ENCODE measurements around the gene TOX2.

Gene TOX2

GRCh38 chr20:43985121-43985520, 70.5 kb downstream of the TOX2 start:
- H3K4me3 ChIP-seq (replicated peaks; ENCODE audit: low read depth, low read length): no peak overlapping the region
- TF ChIP-seq, protein P1, sequence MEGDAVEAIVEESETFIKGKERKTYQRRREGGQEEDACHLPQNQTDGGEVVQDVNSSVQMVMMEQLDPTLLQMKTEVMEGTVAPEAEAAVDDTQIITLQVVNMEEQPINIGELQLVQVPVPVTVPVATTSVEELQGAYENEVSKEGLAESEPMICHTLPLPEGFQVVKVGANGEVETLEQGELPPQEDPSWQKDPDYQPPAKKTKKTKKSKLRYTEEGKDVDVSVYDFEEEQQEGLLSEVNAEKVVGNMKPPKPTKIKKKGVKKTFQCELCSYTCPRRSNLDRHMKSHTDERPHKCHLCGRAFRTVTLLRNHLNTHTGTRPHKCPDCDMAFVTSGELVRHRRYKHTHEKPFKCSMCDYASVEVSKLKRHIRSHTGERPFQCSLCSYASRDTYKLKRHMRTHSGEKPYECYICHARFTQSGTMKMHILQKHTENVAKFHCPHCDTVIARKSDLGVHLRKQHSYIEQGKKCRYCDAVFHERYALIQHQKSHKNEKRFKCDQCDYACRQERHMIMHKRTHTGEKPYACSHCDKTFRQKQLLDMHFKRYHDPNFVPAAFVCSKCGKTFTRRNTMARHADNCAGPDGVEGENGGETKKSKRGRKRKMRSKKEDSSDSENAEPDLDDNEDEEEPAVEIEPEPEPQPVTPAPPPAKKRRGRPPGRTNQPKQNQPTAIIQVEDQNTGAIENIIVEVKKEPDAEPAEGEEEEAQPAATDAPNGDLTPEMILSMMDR (IDR thresholded peaks at IDR 0.05; ENCODE audit: low read length, missing control alignments): no peak
- DNase-seq (ENCODE audit: low read depth): no peak

- TF ChIP-seq, protein P1 (IDR thresholded peaks at IDR 0.05; ENCODE audit: low read length, missing control alignments): no peak
- no peak overlapping the region for H3K4me3 ChIP-seq (replicated peaks; ENCODE audit: low read depth, low read length)
- DNase-seq (ENCODE audit: low read depth): no peak
Observed at GRCh38 chr20:43985608-43986316, 71.1 kb downstream of the TOX2 start.

DNA sequence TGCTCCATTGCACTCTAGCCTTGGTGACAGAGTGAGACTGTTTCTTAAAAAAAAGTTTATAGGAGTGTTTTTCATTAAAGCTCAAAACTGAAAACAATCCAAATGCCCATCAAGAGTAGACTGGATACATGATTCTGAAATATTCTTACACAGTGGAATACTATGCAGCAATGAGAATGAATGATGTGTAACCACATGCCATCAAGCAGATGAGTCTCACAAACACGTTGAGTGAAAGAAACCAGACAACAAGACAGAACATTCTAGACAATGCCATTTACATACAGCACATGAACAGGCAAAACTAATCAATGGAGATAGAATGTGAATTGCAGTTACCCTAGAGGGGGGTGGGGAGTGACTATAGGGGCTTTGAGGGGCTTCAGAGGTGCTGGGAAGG, 72.4 kb downstream of the TOX2 start:
- no peak for DNase-seq (ENCODE audit: low read depth)
- no peak overlapping the region for H3K4me3 ChIP-seq (replicated peaks; ENCODE audit: low read depth, low read length)
- TF ChIP-seq, protein P1 (IDR thresholded peaks at IDR 0.05; ENCODE audit: low read length, missing control alignments): no peak

DNA sequence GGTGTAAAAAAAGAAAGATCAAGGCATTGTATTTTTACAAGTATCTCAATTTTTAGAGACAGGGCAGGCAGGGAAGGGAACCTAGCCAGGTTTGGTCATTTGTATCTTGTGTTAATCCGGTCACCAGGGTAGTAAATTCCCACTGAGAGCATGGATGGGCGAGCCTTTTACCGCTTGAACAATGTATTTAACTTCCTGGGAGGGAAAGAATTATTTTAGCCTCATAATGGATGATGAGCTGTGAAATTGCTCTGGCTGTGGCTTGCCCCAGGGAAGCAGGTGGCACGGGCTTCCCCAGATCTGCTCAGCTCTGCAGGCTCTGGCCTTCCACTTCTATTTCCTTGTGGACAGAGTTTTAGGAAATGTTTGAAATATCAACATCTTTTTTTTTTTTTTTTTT, 72.9 kb downstream of the TOX2 start:
- no peak for DNase-seq (ENCODE audit: low read depth)
- TF ChIP-seq, protein P1 (IDR thresholded peaks at IDR 0.05; ENCODE audit: low read length, missing control alignments): no peak
- no peak overlapping the region for H3K4me3 ChIP-seq (replicated peaks; ENCODE audit: low read depth, low read length)

GRCh38 chr20:43988451-43988850, 73.8 kb downstream of the TOX2 start:
- TF ChIP-seq, protein P1 (IDR thresholded peaks at IDR 0.05; ENCODE audit: low read length, missing control alignments): no peak
- DNase-seq (ENCODE audit: low read depth): no peak
- no peak overlapping the region for H3K4me3 ChIP-seq (replicated peaks; ENCODE audit: low read depth, low read length)

DNA sequence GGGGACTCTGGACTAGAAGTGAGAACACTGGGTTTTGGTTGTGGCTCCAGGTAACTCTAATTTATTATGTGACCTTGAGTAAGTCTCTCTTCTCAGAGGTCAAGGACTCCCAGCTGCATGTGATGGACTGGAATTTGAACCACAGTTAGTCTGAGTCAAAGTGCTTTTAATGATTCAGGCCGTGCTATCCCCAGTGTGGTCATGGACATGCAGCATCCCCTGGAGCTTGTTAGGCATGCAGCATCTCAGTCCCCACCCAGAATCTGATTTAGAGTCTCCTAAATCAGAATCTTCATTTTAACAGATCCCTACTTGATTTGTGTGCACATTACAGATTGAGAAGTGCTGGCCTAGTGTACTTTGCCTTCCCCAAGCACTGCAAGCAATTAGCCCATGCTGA, 74.2 kb downstream of the TOX2 start:
- TF ChIP-seq, protein P1 (IDR thresholded peaks at IDR 0.05; ENCODE audit: low read length, missing control alignments): no peak
- H3K4me3 ChIP-seq (replicated peaks; ENCODE audit: low read depth, low read length): no peak overlapping the region
- DNase-seq (ENCODE audit: low read depth): no peak

- no peak for DNase-seq (ENCODE audit: low read depth)
- TF ChIP-seq, protein P1 (IDR thresholded peaks at IDR 0.05; ENCODE audit: low read length, missing control alignments): no peak
- H3K4me3 ChIP-seq (replicated peaks; ENCODE audit: low read depth, low read length): no peak overlapping the region
Observed at GRCh38 chr20:43991261-43991660, 76.6 kb downstream of the TOX2 start.
